Calu3 (cell line): ENCODE measurements around the gene USH2A. TPM values are rescaled to one million over a fixed set of nuclear protein-coding genes. Genes with fewer than 3 reads are reported as not detected.

Source experiments
- BruUV-seq: library from RNA; stranded (reverse); fragments of 400-500 nt; replicated peaks from 2 replicates; lab custom pipeline; 2021; lab: Mats Ljungman, UMichigan
- CTCF ChIA-PET: fragments of 300-600 bp; sonication (Branson Sonifier 250); formaldehyde crosslinking; loops from one replicate; lab custom pipeline; 2022; ENCODE audit warnings: antibody characterized with exemption; lab: Charles Lee
- DNase-seq: peaks from one replicate; pipeline ENCODE4 v3.0.0; 2022
- H3K27ac Mint-ChIP-seq: one replicate; pipeline ENCODE4 v1.8.0; 2022; ENCODE audit warnings: mixed read lengths; ENCODE audit not compliant: unreplicated experiment
- H3K27me3 Mint-ChIP-seq: one replicate; pipeline ENCODE4 v1.8.0; 2022; ENCODE audit warnings: mixed read lengths; ENCODE audit not compliant: unreplicated experiment
- H3K36me3 Mint-ChIP-seq: one replicate; pipeline ENCODE4 v1.8.0; 2022; ENCODE audit warnings: mild to moderate bottlenecking, moderate library complexity, mixed read lengths; ENCODE audit not compliant: insufficient read depth, unreplicated experiment
- H3K4me1 Mint-ChIP-seq: one replicate; pipeline ENCODE4 v1.8.0; 2022; ENCODE audit warnings: mild to moderate bottlenecking, low read depth, mixed read lengths; ENCODE audit not compliant: unreplicated experiment
- H3K4me3 Mint-ChIP-seq: one replicate; pipeline ENCODE4 v1.8.0; 2022; ENCODE audit warnings: mild to moderate bottlenecking, low read depth, moderate library complexity, mixed read lengths; ENCODE audit not compliant: unreplicated experiment
- H3K9me3 Mint-ChIP-seq: one replicate; pipeline ENCODE4 v1.8.0; 2022; ENCODE audit warnings: low read depth, mixed read lengths; ENCODE audit not compliant: unreplicated experiment
- intact Hi-C: fragments of 100-400 bp; cut with micrococcal nuclease; formaldehyde crosslinking; loops from one replicate; pipeline ENCODE4 v1.10.0; 2022; ENCODE audit not compliant: unreplicated experiment
- total RNA-seq: library from RNA; stranded (reverse); gene quantifications from 2 replicates; pipeline ENCODE4 v1.2.3, GENCODE V29; 2022
- TF ChIP-seq, protein P1 (sequence below): fragments of 200-600 bp; IDR thresholded peaks from one replicate; pipeline ENCODE4 v1.8.0; 2022; ENCODE audit warnings: antibody characterized with exemption; ENCODE audit not compliant: unreplicated experiment

The USH2A gene
- total RNA-seq, 1 experiment from 2014 or later = not detected

DNA sequence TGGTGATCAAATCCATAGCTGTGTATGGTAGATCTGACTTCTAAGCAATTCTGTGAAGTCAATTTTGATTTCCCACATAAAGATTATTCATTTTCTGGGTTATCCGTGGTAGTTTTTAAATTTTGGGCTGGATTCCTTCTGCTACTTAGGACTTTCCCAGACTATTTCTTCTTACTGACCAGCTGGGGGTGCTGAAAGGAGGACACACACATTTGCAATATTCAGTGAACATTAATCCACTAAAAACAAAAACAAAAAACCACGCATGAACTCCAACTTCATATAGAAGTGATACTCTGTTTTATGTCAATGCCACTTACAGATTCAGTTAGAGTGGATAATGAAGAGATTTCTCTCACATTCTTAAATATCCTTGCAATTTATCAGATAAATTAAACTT lies 750.8 kb downstream of the USH2A start:
- TF ChIP-seq, protein P1, sequence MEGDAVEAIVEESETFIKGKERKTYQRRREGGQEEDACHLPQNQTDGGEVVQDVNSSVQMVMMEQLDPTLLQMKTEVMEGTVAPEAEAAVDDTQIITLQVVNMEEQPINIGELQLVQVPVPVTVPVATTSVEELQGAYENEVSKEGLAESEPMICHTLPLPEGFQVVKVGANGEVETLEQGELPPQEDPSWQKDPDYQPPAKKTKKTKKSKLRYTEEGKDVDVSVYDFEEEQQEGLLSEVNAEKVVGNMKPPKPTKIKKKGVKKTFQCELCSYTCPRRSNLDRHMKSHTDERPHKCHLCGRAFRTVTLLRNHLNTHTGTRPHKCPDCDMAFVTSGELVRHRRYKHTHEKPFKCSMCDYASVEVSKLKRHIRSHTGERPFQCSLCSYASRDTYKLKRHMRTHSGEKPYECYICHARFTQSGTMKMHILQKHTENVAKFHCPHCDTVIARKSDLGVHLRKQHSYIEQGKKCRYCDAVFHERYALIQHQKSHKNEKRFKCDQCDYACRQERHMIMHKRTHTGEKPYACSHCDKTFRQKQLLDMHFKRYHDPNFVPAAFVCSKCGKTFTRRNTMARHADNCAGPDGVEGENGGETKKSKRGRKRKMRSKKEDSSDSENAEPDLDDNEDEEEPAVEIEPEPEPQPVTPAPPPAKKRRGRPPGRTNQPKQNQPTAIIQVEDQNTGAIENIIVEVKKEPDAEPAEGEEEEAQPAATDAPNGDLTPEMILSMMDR = no peak
- Mint-ChIP-seq H3K9me3 (no peaks in the 10 kb centered on the region), H3K27me3 (no peaks in the 10 kb centered on the region), H3K27ac (no peak overlapping the region), H3K4me3 (no peak overlapping the region), H3K4me1 (no peaks in the 10 kb centered on the region), H3K36me3 (no peaks in the 10 kb centered on the region)
- intact Hi-C loops = no loop called here
- CTCF ChIA-PET = no interaction called here
- no peak for DNase-seq
- BruUV-seq = no TSS peak

DNA sequence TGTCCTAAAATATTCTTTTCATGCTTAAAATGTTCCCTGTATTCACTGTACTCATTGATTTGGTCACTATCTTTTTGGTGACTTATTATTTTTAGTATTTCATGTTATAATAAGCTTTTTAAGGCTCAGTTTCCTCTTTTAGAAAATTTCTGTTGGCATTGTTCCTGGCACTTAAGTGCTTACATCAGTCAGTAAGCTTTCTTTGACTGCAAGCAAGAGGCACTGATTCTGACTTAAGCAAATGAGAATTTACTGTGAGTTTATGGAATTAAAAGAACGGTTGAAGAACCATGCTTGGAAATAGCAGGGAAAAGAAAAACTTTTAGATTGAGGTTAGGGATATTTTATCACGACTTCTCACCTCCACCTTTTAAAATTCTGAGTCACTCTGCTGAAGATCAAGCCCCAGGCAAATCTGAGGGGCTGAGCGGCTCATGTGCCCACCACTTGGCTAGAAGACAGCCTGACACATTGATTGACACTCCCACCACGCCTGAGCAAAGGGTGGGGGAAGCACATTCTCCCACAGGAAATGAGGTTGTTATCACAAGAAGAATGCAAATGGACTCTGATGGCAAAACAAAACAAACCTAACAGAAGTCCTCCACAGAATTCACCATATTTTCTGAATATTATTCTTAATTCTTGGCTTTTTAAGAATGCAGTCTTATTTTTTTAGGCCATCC lies 753.3 kb downstream of the USH2A start:
- intact Hi-C loops = no loop called here
- Mint-ChIP-seq H3K36me3 (no peaks in the 10 kb centered on the region), H3K4me1 (no peaks in the 10 kb centered on the region), H3K27ac (no peak overlapping the region), H3K4me3 (no peak overlapping the region), H3K27me3 (no peaks in the 10 kb centered on the region), H3K9me3 (no peaks in the 10 kb centered on the region)
- no TSS peak for BruUV-seq
- CTCF ChIA-PET = no interaction called here
- no peak for DNase-seq
- TF ChIP-seq, protein P1 = no peak

DNA sequence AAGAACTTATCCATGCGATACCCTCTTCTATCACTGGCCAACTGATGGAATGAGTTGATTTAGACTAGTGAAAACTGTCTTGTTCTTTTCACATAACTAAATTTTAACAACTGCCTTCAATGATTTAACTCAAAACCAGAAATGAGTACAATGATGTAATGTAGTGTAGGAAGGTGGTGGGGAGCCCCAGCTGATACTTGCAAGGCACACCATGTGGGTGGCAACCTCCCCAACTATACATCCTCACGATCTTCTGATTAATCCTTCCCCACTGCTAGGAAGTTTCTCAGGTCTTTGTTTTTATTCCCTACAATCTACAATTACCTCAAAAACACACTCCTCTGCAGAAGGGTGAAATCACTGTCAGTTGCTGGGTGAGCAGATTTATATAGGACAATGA lies 755.5 kb downstream of the USH2A start:
- Mint-ChIP-seq H3K36me3 (no peaks in the 10 kb centered on the region), H3K9me3 (no peaks in the 10 kb centered on the region), H3K4me1 (no peaks in the 10 kb centered on the region), H3K27ac (no peak overlapping the region), H3K27me3 (no peaks in the 10 kb centered on the region), H3K4me3 (no peak overlapping the region)
- no peak for DNase-seq
- no TSS peak for BruUV-seq
- CTCF ChIA-PET = no interaction called here
- TF ChIP-seq, protein P1 = no peak
- intact Hi-C loops = no loop called here

DNA sequence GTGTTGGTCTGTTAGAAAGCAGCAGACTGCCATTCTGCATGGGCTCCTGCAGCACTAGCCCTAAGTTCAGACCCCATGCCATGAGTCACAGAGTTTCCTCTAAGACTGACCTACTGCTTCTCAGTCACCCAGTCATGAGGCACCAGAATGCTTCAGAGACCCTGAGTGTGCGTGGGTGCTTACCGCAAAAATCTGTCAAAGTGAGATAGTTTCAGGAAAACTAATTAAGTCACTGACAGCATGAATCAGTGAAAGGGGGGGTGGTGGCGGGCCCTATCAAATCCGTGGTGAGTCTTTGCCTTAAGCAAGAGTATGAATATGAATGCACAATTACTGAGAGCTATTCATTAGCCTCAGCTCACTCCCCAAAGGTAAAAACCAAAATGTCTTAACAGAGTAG lies 758.0 kb downstream of the USH2A start:
- DNase-seq = no peak
- H3K36me3 Mint-ChIP-seq = no peaks in the 10 kb centered on the region

More for the DNA sequence above, 758.0 kb downstream of the USH2A start:
- CTCF ChIA-PET = no interaction called here
- H3K27ac Mint-ChIP-seq = no peak overlapping the region
- TF ChIP-seq, protein P1 = no peak
- H3K9me3 Mint-ChIP-seq = no peaks in the 10 kb centered on the region
- no peak overlapping the region for H3K4me3 Mint-ChIP-seq
- H3K27me3 Mint-ChIP-seq = no peaks in the 10 kb centered on the region
- no TSS peak for BruUV-seq
- intact Hi-C loops = no loop called here
- H3K4me1 Mint-ChIP-seq = no peaks in the 10 kb centered on the region
